Adrenal gland (tissue), 5 donors: ENCODE data around the gene CEP63.

Experiments
- CTCF ChIP-seq, 6 experiments: fragments of 450-650 bp in 4 of 6; fragments of 200-600 bp in 2 of 6; sonication (generic) in 1 of 6; IDR thresholded peaks; 1 replicate in 5 of 6; 2 replicates in 1 of 6; pipeline versions ENCODE4 v1.5.1 to v1.8.0; 2016 to 2021; ENCODE audit warnings: antibody characterized with exemption in 6 of 6, mild to moderate bottlenecking in 2 of 6, moderate library complexity in 1 of 6
- POLR2A ChIP-seq, 2 donors: fragments of 450-650 bp; IDR thresholded peaks; one replicate each; pipeline ENCODE4 v1.6.1; 2017; ENCODE audit warnings: antibody characterized with exemption in 2 of 2, mild to moderate bottlenecking in 2 of 2, moderate library complexity in 1 of 2
- donor health status: DM: no; HTN: no; CAD: no.

- TF ChIP-seq CTCF (IDR thresholded peaks at IDR 0.05): no peak
- no peak for TF ChIP-seq POLR2A (IDR thresholded peaks at IDR 0.05)
Measured at GRCh38 chr3:134592806-134593205, 106.9 kb downstream of the CEP63 start.
